ENCODE data around the gene SPON2. TPM values are rescaled to one million over a fixed set of nuclear protein-coding genes. Genes with fewer than 3 reads are reported as not detected.
"Not testable (repeated sequence)": the region's sequence is repeated elsewhere in the genome, so short reads cannot be mapped to it uniquely, and the experiment has no call there.

SPON2 gene
- polyA plus RNA-seq, 6 donors from 2014 or later, result 0.56 to 4.1 (median 1.5) TPM

GRCh38 chr4:1126506-1126905 lies 45.9 kb downstream of the SPON2 start:
- no peak overlapping the region for H3K27ac Mint-ChIP-seq
- H3K36me3 Mint-ChIP-seq, result no peaks in the 10 kb centered on the region
- no peak overlapping the region for H3K4me3 Mint-ChIP-seq
- DNase-seq (no peak), ATAC-seq (ENCODE audit: low read depth in 2 of 2) (no peak)
- peaks cover 0 to 6% (median 4%) of the 10 kb centered on the region in 3 donors for H3K4me1 Mint-ChIP-seq
- peaks cover 0 to 6% (median 0%) of the 10 kb centered on the region in 7 donors for H3K9me3 Mint-ChIP-seq
- peaks cover 0 to 45% (median 19%) of the 10 kb centered on the region in 3 donors for H3K27me3 Mint-ChIP-seq

- not testable (repeated sequence) for H3K9me3 Mint-ChIP-seq; ATAC-seq (ENCODE audit: low read depth in 2 of 2); DNase-seq; H3K4me1 Mint-ChIP-seq; H3K4me3 Mint-ChIP-seq; H3K27ac Mint-ChIP-seq; H3K36me3 Mint-ChIP-seq
- peaks cover 0 to 45% (median 19%) of the 10 kb centered on the region in 3 donors for H3K27me3 Mint-ChIP-seq
Measured at GRCh38 chr4:1125466-1125865, 46.9 kb downstream of the SPON2 start.

DNA sequence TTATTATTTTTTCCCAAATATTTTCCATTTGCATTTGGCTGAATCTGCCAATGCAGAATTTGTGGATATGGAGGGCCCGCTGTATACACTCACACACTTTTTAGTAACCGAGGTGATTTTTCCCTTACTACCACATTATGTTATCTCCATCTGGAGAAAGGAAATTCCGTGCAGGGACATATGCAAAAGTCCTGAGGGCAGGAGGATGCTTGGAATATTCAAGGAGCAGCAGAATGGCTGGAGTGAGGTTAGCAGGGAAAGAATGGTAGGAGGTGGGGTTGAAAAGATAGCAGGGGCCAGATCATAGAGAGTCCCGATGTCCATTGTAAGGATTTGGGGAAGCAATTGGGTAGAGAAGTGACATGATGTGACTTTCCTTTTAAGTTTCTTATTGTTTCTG lies 47.6 kb downstream of the SPON2 start:
- Mint-ChIP-seq H3K4me1 (no peaks in the 10 kb centered on the region), H3K4me3 (no peak overlapping the region), H3K27me3 (peaks cover 0 to 44% (median 19%) of the 10 kb centered on the region in 3 donors), H3K27ac (no peak overlapping the region), H3K36me3 (no peaks in the 10 kb centered on the region), H3K9me3 (peaks cover 0 to 6% (median 0%) of the 10 kb centered on the region in 7 donors)
- ATAC-seq (ENCODE audit: low read depth in 2 of 2) (no peak), DNase-seq (no peak)

GRCh38 chr4:1122505-1122904 lies 49.9 kb downstream of the SPON2 start:
- Mint-ChIP-seq H3K4me3 (no peak overlapping the region), H3K36me3 (no peaks in the 10 kb centered on the region), H3K9me3 (peaks cover 0 to 6% (median 0%) of the 10 kb centered on the region in 7 donors), H3K27ac (no peak overlapping the region), H3K27me3 (peaks cover 0 to 35% (median 24%) of the 10 kb centered on the region in 3 donors), H3K4me1 (no peaks in the 10 kb centered on the region)
- ATAC-seq (ENCODE audit: low read depth in 2 of 2) (no peak), DNase-seq (no peak)

Other genes with a start within 250 kb of the SPON2 start
- gene GAK, start 240.3 kb downstream of the SPON2 start, polyA plus RNA-seq (ENCODE audit: low read depth in 6 of 6), result 10 to 100 TPM; 28.5 to 71.3 (median 48.1) TPM
- 10 to 100 TPM; 18.7 to 38.8 (median 24.1) TPM for gene TMEM175, start 240.1 kb downstream of the SPON2 start, polyA plus RNA-seq (ENCODE audit: low read depth in 6 of 6)
- 10 to 100 TPM in 1 of 6 donors, 1 to 10 TPM in 5; 1.6 to 11.9 (median 4.1) TPM for gene DGKQ, start 199.0 kb downstream of the SPON2 start, polyA plus RNA-seq (ENCODE audit: low read depth in 6 of 6)
- gene IDUA, start 185.5 kb downstream of the SPON2 start, polyA plus RNA-seq (ENCODE audit: low read depth in 6 of 6), result 1 to 10 TPM; 2.2 to 8.3 (median 3.3) TPM
- 1 to 10 TPM in 2 of 6 donors, under 1 TPM in 3, not detected in 1; 0.22 to 4.3 (median 0.77) TPM for gene SLC26A1, start 179.2 kb downstream of the SPON2 start, polyA plus RNA-seq (ENCODE audit: low read depth in 6 of 6)
- gene FGFRL1, start 161.0 kb downstream of the SPON2 start, polyA plus RNA-seq (ENCODE audit: low read depth in 6 of 6), result 1 to 10 TPM in 2 of 6 donors, under 1 TPM in 3, not detected in 1; 0.22 to 2.3 (median 0.37) TPM
- gene RNF212, start 59.0 kb downstream of the SPON2 start, polyA plus RNA-seq (ENCODE audit: low read depth in 6 of 6), result 10 to 100 TPM in 1 of 6 donors, 1 to 10 TPM in 4, under 1 TPM in 1; 0.79 to 11.6 (median 2.0) TPM
- 10 to 100 TPM; 46.4 to 98.8 (median 79.8) TPM for gene CTBP1, start 76.5 kb upstream of the SPON2 start, polyA plus RNA-seq (ENCODE audit: low read depth in 6 of 6)
- 10 to 100 TPM; 45.7 to 72.6 (median 57.1) TPM for gene MAEA, start 117.3 kb upstream of the SPON2 start, polyA plus RNA-seq (ENCODE audit: low read depth in 6 of 6)
- 1 to 10 TPM; 2.0 to 5.6 (median 3.0) TPM for gene UVSSA, start 174.6 kb upstream of the SPON2 start, polyA plus RNA-seq (ENCODE audit: low read depth in 6 of 6)
- gene NKX1-1, start 233.9 kb upstream of the SPON2 start, polyA plus RNA-seq (ENCODE audit: low read depth in 6 of 6), result not detected